GM18505 (cell line): ENCODE data around the gene ARL8A.

Source experiments
- ATAC-seq: cut with Tn5 transposase; IDR thresholded peaks from one replicate; pipeline ENCODE4 v1.9.1; 2021; ENCODE audit not compliant: unreplicated experiment
- POLR2A ChIP-seq: IDR thresholded peaks from 4 replicates; pipeline ENCODE4 v1.6.1; 2011; ENCODE audit warnings: borderline replicate concordance; ENCODE audit not compliant: insufficient read depth, insufficient read length; ENCODE audit errors: extremely low read depth

The ARL8A gene

GRCh38 chr1:202130816-202131522 lies 13.6 kb downstream of the ARL8A start:
- TF ChIP-seq POLR2A: no peak
- ATAC-seq: no peak

- no peak for ATAC-seq
- TF ChIP-seq POLR2A: no peak
These were observed 14.2 kb downstream of the ARL8A start for GRCh38 chr1:202130297-202130721.

- ATAC-seq: no peak
- TF ChIP-seq POLR2A: no peak
These were observed 14.9 kb downstream of the ARL8A start for GRCh38 chr1:202129453-202130296.

GRCh38 chr1:202127836-202128622 lies 16.5 kb downstream of the ARL8A start:
- no peak for TF ChIP-seq POLR2A
- ATAC-seq: no peak

GRCh38 chr1:202127061-202127460 lies 17.5 kb downstream of the ARL8A start:
- TF ChIP-seq POLR2A: no peak

GRCh38 chr1:202126426-202126825 lies 18.1 kb downstream of the ARL8A start:
- TF ChIP-seq POLR2A: no peak
- ATAC-seq: no peak

More at GRCh38 chr1:202127061-202127460, 17.5 kb downstream of the ARL8A start:
- no peak for ATAC-seq

GRCh38 chr1:202125611-202126010 lies 18.9 kb downstream of the ARL8A start:
- ATAC-seq: no peak
- no peak for TF ChIP-seq POLR2A

GRCh38 chr1:202124142-202124541 lies 20.4 kb downstream of the ARL8A start:
- no peak for ATAC-seq
- no peak for TF ChIP-seq POLR2A

- no peak for TF ChIP-seq POLR2A
- ATAC-seq: no peak
These were observed 21.2 kb downstream of the ARL8A start for GRCh38 chr1:202123336-202123813.

GRCh38 chr1:202122639-202123335 lies 21.8 kb downstream of the ARL8A start, which contains the start of gene GPR37L1:
Gene GPR37L1, plus strand, starts transcription at chr1:202122917. Its CDS starts 47 bp downstream, at chr1:202122964.
- ATAC-seq: no peak
- no peak for TF ChIP-seq POLR2A

- TF ChIP-seq POLR2A: no peak
- no peak for ATAC-seq
These were observed 23.5 kb downstream of the ARL8A start for GRCh38 chr1:202121006-202121405.

- no peak for TF ChIP-seq POLR2A
- no peak for ATAC-seq
These were observed 26.6 kb downstream of the ARL8A start for GRCh38 chr1:202117898-202118371.
